ENCODE data around the gene FAM229A. TPM values are rescaled to one million over a fixed set of nuclear protein-coding genes. Genes with fewer than 3 reads are reported as not detected.

FAM229A gene
- polyA plus RNA-seq, 3 donors from 2014 or later: 0.09 to 0.17 TPM; not detected in 1

- H3K4me3 Mint-ChIP-seq: peak overlapping the region; percentile 37 to 79 (median 51)
- H3K4me1 Mint-ChIP-seq: peaks cover 35 to 42% of the 10 kb centered on the region in 2 donors
- peak overlapping the region in 4 of 6 donors; percentile 28 to 82 (median 53) for H3K27ac Mint-ChIP-seq
- peak; percentile 61 to 74 (median 64) for DNase-seq
- H3K9me3 Mint-ChIP-seq: no peaks in the 10 kb centered on the region
- peaks cover 0 to 10% (median 5%) of the 10 kb centered on the region in 3 donors for H3K36me3 Mint-ChIP-seq
- H3K27me3 Mint-ChIP-seq (ENCODE audit: low read depth in 3 of 3): peaks cover 2 to 15% (median 2%) of the 10 kb centered on the region in 3 donors
These were observed 25.2 kb downstream of the FAM229A start for GRCh38 chr1:32336963-32337675.

DNA sequence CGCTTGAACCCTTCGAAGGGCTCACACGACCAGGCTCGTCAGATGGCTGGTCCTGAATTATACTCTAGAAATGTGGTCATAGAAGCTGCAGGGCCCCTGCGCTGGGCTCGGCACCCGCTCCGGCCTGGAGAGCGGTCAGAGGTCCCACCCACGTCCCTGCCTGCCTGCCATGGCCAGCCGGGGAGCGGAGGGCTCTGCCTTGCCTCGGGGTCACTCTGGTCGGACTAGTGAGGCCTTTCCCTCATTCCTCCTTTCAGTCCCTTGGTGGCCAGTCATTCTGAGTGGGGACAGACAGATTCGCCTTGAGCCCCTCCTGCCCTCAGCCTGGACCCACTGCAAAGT, 25.7 kb downstream of the FAM229A start:
- Mint-ChIP-seq H3K4me3 (peak overlapping the region; percentile 44 to 79 (median 53)), H3K36me3 (peaks cover 4 to 16% (median 5%) of the 10 kb centered on the region in 3 donors), H3K27ac (peak overlapping the region in 4 of 6 donors; percentile 21 to 71 (median 24)), H3K4me1 (peaks cover 35 to 42% of the 10 kb centered on the region in 2 donors), H3K9me3 (no peaks in the 10 kb centered on the region), H3K27me3 (ENCODE audit: low read depth in 3 of 3) (peaks cover 2 to 15% (median 2%) of the 10 kb centered on the region in 3 donors)
- no peak for DNase-seq

GRCh38 chr1:32335790-32336590, 26.3 kb downstream of the FAM229A start, which contains the start of gene MARCKSL1:
Gene MARCKSL1 (minus strand): TSS chr1:32336233. CDS start chr1:32336033, 200 bp downstream.
- H3K4me1 Mint-ChIP-seq: peaks cover 35 to 42% of the 10 kb centered on the region in 2 donors
- H3K36me3 Mint-ChIP-seq: peaks cover 10 to 21% (median 10%) of the 10 kb centered on the region in 3 donors
- H3K9me3 Mint-ChIP-seq: no peaks in the 10 kb centered on the region
- H3K27me3 Mint-ChIP-seq (ENCODE audit: low read depth in 3 of 3): peaks cover 2 to 15% (median 2%) of the 10 kb centered on the region in 3 donors
- DNase-seq: peak; percentile 81 to 85 (median 82)
- peak within 1 kb of the TSS; percentile 84 to 88 (median 87) for H3K4me3 Mint-ChIP-seq
- peak within 1 kb of the TSS in 5 of 6 donors; percentile 29 to 76 (median 71) for H3K27ac Mint-ChIP-seq

- Mint-ChIP-seq H3K36me3 (peaks cover 13 to 27% (median 13%) of the 10 kb centered on the region in 3 donors), H3K9me3 (no peaks in the 10 kb centered on the region), H3K4me1 (peaks cover 35 to 42% of the 10 kb centered on the region in 2 donors), H3K27ac (no peak overlapping the region), H3K27me3 (ENCODE audit: low read depth in 3 of 3) (peaks cover 2 to 15% (median 2%) of the 10 kb centered on the region in 3 donors), H3K4me3 (peak overlapping the region; percentile 84 to 88 (median 87))
- no peak for DNase-seq
These were observed 26.8 kb downstream of the FAM229A start for GRCh38 chr1:32335535-32335789.

GRCh38 chr1:32334864-32335534, 27.3 kb downstream of the FAM229A start:
- peak; percentile 51 to 65 (median 61) for DNase-seq
- Mint-ChIP-seq H3K4me1 (peaks cover 35 to 42% of the 10 kb centered on the region in 2 donors), H3K4me3 (peak overlapping the region; percentile 84 to 88 (median 87)), H3K27me3 (ENCODE audit: low read depth in 3 of 3) (peaks cover 2 to 15% (median 3%) of the 10 kb centered on the region in 3 donors), H3K36me3 (peaks cover 13 to 28% (median 13%) of the 10 kb centered on the region in 3 donors), H3K9me3 (no peaks in the 10 kb centered on the region), H3K27ac (peak overlapping the region in 5 of 6 donors; percentile 29 to 76 (median 71))

- DNase-seq: no peak
- peaks cover 35 to 42% of the 10 kb centered on the region in 2 donors for H3K4me1 Mint-ChIP-seq
- H3K27me3 Mint-ChIP-seq (ENCODE audit: low read depth in 3 of 3): peaks cover 2 to 15% (median 4%) of the 10 kb centered on the region in 3 donors
- H3K27ac Mint-ChIP-seq: peak overlapping the region in 4 of 6 donors; percentile 12 to 46 (median 34)
- H3K9me3 Mint-ChIP-seq: no peaks in the 10 kb centered on the region
- H3K36me3 Mint-ChIP-seq: peaks cover 16 to 34% (median 17%) of the 10 kb centered on the region in 3 donors
- H3K4me3 Mint-ChIP-seq: peak overlapping the region; percentile 72 to 88 (median 87)
These were observed 27.9 kb downstream of the FAM229A start for GRCh38 chr1:32334274-32334861.

DNA sequence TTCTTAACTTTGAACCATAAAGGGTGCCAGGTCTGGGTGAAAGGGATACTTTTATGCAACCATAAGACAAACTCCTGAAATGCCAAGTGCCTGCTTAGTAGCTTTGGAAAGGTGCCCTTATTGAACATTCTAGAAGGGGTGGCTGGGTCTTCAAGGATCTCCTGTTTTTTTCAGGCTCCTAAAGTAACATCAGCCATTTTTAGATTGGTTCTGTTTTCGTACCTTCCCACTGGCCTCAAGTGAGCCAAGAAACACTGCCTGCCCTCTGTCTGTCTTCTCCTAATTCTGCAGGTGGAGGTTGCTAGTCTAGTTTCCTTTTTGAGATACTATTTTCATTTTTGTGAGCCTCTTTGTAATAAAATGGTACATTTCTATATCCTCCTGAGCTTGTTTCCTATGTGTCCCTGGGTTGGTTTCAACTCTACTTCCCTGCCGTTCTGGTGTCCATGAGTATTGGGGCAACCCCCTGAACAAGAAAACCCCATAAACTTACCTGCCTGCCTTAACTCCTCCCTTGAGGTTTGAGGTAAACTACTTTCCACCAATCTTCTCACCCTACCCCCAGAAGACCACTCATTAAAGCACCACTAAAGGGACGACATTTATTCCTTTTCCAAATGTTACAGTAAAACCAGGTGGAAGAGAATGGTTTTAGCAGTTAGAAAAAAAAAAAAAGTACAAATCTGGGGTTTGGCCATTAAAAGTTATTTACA, 28.9 kb downstream of the FAM229A start:
- Mint-ChIP-seq H3K4me1 (peaks cover 30 to 37% of the 10 kb centered on the region in 2 donors), H3K36me3 (peaks cover 18 to 42% (median 19%) of the 10 kb centered on the region in 3 donors), H3K27me3 (ENCODE audit: low read depth in 3 of 3) (peaks cover 2 to 15% (median 4%) of the 10 kb centered on the region in 3 donors), H3K27ac (peak overlapping the region in 5 of 6 donors; percentile 7 to 51 (median 39)), H3K9me3 (no peaks in the 10 kb centered on the region), H3K4me3 (peak overlapping the region in 4 of 5 donors; percentile 0 to 87 (median 78))
- DNase-seq: no peak

GRCh38 chr1:32332290-32333079, 29.8 kb downstream of the FAM229A start:
- Mint-ChIP-seq H3K27ac (peak overlapping the region in 2 of 6 donors; percentile 13 to 51), H3K4me1 (peaks cover 23 to 28% of the 10 kb centered on the region in 2 donors), H3K27me3 (ENCODE audit: low read depth in 3 of 3) (peaks cover 2 to 12% (median 4%) of the 10 kb centered on the region in 3 donors), H3K9me3 (no peaks in the 10 kb centered on the region), H3K4me3 (no peak overlapping the region), H3K36me3 (peaks cover 22 to 49% (median 24%) of the 10 kb centered on the region in 3 donors)
- DNase-seq: no peak

DNA sequence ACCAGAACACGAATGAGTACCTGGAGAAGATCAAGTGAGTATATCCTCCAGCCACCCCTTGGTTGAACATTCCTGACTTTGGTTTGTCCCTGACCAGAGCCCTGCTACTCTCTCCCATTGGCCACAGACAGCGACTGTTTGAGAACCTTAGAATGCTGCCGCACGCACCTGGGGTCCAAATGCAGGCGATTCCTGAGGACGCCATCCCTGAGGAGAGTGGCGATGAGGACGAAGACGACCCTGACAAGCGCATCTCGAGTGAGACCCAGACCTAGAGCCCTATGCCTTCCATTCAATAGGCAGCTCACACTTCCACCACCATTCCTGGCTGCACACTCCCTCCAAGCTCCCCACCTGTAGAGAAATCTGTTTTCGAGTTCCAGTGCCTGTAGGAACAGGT, 30.7 kb downstream of the FAM229A start:
- Mint-ChIP-seq H3K27me3 (ENCODE audit: low read depth in 3 of 3) (peaks cover 0 to 7% (median 1%) of the 10 kb centered on the region in 3 donors), H3K4me3 (no peak overlapping the region), H3K4me1 (peaks cover 14 to 19% of the 10 kb centered on the region in 2 donors), H3K27ac (peak overlapping the region in 2 of 6 donors; percentile 25 to 51), H3K9me3 (no peaks in the 10 kb centered on the region), H3K36me3 (peaks cover 22 to 55% (median 25%) of the 10 kb centered on the region in 3 donors)
- no peak for DNase-seq

GRCh38 chr1:32330558-32331151, 31.6 kb downstream of the FAM229A start:
- Mint-ChIP-seq H3K9me3 (no peaks in the 10 kb centered on the region), H3K27me3 (ENCODE audit: low read depth in 3 of 3) (peaks cover 0 to 4% (median 1%) of the 10 kb centered on the region in 3 donors), H3K4me3 (no peak overlapping the region), H3K36me3 (peaks cover 22 to 55% (median 25%) of the 10 kb centered on the region in 3 donors), H3K4me1 (peaks cover 14 to 19% of the 10 kb centered on the region in 2 donors), H3K27ac (no peak overlapping the region)
- no peak for DNase-seq

DNA sequence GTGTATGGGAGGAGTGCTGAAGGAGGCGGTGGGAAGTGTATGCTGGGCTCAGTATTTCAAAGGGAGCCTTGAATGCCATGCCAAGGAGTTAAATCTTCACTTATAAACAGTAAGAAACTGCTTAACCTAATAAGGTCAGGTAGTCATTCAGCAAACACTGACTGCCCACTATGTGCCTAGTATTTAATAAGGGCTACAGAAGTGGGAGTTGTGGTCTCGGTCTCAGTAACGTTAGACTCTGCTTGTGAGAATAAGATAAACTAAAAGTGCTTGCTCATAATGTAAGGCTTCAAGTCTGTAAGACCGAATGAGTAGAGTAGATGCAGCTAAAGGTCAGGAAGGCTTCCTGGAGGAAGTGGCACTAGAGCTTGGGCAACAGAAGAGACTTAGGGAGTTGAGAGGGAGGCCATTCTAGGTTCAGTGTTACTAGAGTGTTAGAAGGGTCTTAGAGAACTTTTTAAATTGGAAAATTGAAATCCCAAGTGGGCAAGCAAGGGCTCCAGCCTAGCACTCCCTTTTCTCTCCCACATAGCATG, 32.3 kb downstream of the FAM229A start:
- Mint-ChIP-seq H3K27me3 (ENCODE audit: low read depth in 3 of 3) (peaks cover 0 to 4% (median 1%) of the 10 kb centered on the region in 3 donors), H3K9me3 (no peaks in the 10 kb centered on the region), H3K27ac (peak overlapping the region in 1 of 6 donors; percentile 8)

More for the DNA sequence above, 32.3 kb downstream of the FAM229A start:
- Mint-ChIP-seq H3K4me1 (peaks cover 13 to 17% of the 10 kb centered on the region in 2 donors), H3K36me3 (peaks cover 22 to 62% (median 30%) of the 10 kb centered on the region in 3 donors), H3K4me3 (no peak overlapping the region)
- DNase-seq: no peak

Data from immature natural killer cell (primary cell).